Lower leg skin (tissue), 4 donors: ENCODE data around the gene SGTB. TPM values are rescaled to one million over a fixed set of nuclear protein-coding genes. Genes with fewer than 3 reads are reported as not detected.

ENCODE experiments used
- DNase-seq, 2 donors: peaks; one replicate each; pipeline ENCODE4 v3.0.0-alpha.2; 2019; ENCODE audit warnings: low spot score in 2 of 2
- H3K4me3 ChIP-seq: fragments of 200-600 bp; sonication (generic); 2 replicates; pipeline ENCODE4 v1.5.1; 2017; ENCODE audit warnings: mild to moderate bottlenecking, low read depth; ENCODE audit not compliant: poor library complexity, severe bottlenecking
- CTCF ChIP-seq, 3 donors: fragments of 450-650 bp; IDR thresholded peaks; one replicate each; pipeline ENCODE4 v1.5.1; 2016; ENCODE audit warnings: antibody characterized with exemption in 3 of 3, mild to moderate bottlenecking in 3 of 3, moderate library complexity in 2 of 3
- POLR2A ChIP-seq, 2 donors: fragments of 450-650 bp; IDR thresholded peaks; one replicate each; pipeline ENCODE4 v1.6.1; 2016 to 2017; ENCODE audit warnings: antibody characterized with exemption in 2 of 2, mild to moderate bottlenecking in 1 of 2, moderate library complexity in 1 of 2
- WGBS, 2 donors: methylation state at CpG; one replicate each; pipeline ENCODE4 v1.1.5; 2018; 5-methylcytosine and 5-hydroxymethylcytosine counted together
- intact Hi-C: fragments of 100-400 bp; cut with DNase I; formaldehyde crosslinking; loops from one replicate; pipeline ENCODE4 v1.15.0; 2023; ENCODE audit warnings: low total_unique reads
- total RNA-seq, 4 donors: library from RNA; depleted of rRNA; stranded (reverse); fragments of >200 nt; gene quantifications; one replicate each; pipeline ENCODE4 v1.1.0, GENCODE V29; 2016

The SGTB gene
- total RNA-seq, 4 donors from 2014 or later, result 5.8 to 6.4 (median 6.0) TPM

- WGBS, 2 donors, result 81 to 82% methylated on average over 4 of the region's 4 CpGs
- no peak for TF ChIP-seq CTCF (IDR thresholded peaks at IDR 0.05)
- TF ChIP-seq POLR2A (IDR thresholded peaks at IDR 0.05), result no peak
- DNase-seq, result no peak
- intact Hi-C loops, result no loop called here
- H3K4me3 ChIP-seq, result no peak overlapping the region
Measured at GRCh38 chr5:65758546-65759144, 36.7 kb upstream of the SGTB start.

- intact Hi-C loops, result no loop called here
- whole genome bisulfite sequencing, 2 donors, result 90 to 91% methylated on average over 8 of the region's 8 CpGs
- H3K4me3 ChIP-seq, result no peak overlapping the region
- no peak for DNase-seq
- TF ChIP-seq CTCF (IDR thresholded peaks at IDR 0.05), result no peak
- TF ChIP-seq POLR2A (IDR thresholded peaks at IDR 0.05), result no peak
Measured at GRCh38 chr5:65753189-65753588, 31.3 kb upstream of the SGTB start.

GRCh38 chr5:65750938-65751337, 29.0 kb upstream of the SGTB start:
- no peak for DNase-seq
- TF ChIP-seq POLR2A (IDR thresholded peaks at IDR 0.05), result no peak
- intact Hi-C loops, result no loop called here
- 75 to 81% methylated on average over 2 of the region's 2 CpGs for WGBS, 2 donors
- H3K4me3 ChIP-seq, result no peak overlapping the region

GRCh38 chr5:65749956-65750355, 28.0 kb upstream of the SGTB start:
- no peak overlapping the region for H3K4me3 ChIP-seq
- TF ChIP-seq CTCF (IDR thresholded peaks at IDR 0.05) (no peak), POLR2A (IDR thresholded peaks at IDR 0.05) (no peak)
- 92 to 97% methylated on average over 5 of the region's 5 CpGs for WGBS, 2 donors
- intact Hi-C loops, result no loop called here
- no peak for DNase-seq

- no peak for DNase-seq
- intact Hi-C loops, result no loop called here
- 90 to 98% methylated on average over 1 of the region's 1 CpG for WGBS, 2 donors
- H3K4me3 ChIP-seq, result no peak overlapping the region
- TF ChIP-seq CTCF (IDR thresholded peaks at IDR 0.05), result no peak
- TF ChIP-seq POLR2A (IDR thresholded peaks at IDR 0.05), result no peak
Measured at GRCh38 chr5:65749221-65749844, 27.4 kb upstream of the SGTB start.

GRCh38 chr5:65742565-65743231, 20.8 kb upstream of the SGTB start:
- WGBS, 2 donors, result 33 to 34% methylated on average over 4 of the region's 4 CpGs
- DNase-seq, result no peak
- no peak overlapping the region for H3K4me3 ChIP-seq
- no peak for TF ChIP-seq POLR2A (IDR thresholded peaks at IDR 0.05)
- no peak for TF ChIP-seq CTCF (IDR thresholded peaks at IDR 0.05)
- intact Hi-C loops, result no loop called here
